ENCODE data around the gene RELN.

RELN gene

DNA sequence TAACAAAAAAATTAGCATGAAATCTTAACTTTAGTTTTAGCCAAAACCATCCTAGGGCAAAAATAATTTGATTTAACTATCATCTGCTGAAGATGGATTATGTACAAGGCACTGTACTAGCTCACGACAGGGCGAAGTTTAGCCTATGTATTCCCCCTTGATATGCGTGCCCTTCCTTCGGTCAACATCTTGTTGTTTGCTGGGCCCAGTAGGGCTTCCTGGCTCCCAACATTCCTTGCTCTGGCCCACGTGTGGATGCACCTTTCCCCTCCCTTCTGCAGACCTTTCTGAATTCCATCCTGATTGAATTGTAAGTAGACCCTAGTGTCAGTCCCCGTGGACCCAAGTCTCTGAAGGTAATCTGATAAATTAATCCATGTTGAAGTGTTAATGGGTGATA is 212.0 kb downstream of the RELN start:
- DNase-seq (ENCODE audit: extremely low spot score) = no peak
- no peak for TF ChIP-seq FOXK2 (IDR thresholded peaks at IDR 0.05)
- TF ChIP-seq HDGF (IDR thresholded peaks at IDR 0.05; ENCODE audit: borderline replicate concordance) = no peak
- TF ChIP-seq FOXM1 (IDR thresholded peaks at IDR 0.05; ENCODE audit: borderline replicate concordance) = no peak
- TF ChIP-seq TARDBP (IDR thresholded peaks at IDR 0.05) = no peak
- TF ChIP-seq SUZ12 (IDR thresholded peaks at IDR 0.05) = no peak
- TF ChIP-seq ELF4 (IDR thresholded peaks at IDR 0.05) = no peak
- no peak for TF ChIP-seq ARNT (IDR thresholded peaks at IDR 0.05)
- TF ChIP-seq FOXA1 (IDR thresholded peaks at IDR 0.05) = no peak
- ChIA-PET POLR2A (no interaction called here), CTCF (no interaction called here)

GRCh38 chr7:103773726-103774125 is 215.7 kb downstream of the RELN start:
- POLR2A ChIA-PET = no interaction called here
- TF ChIP-seq CTBP1 (IDR thresholded peaks at IDR 0.05; ENCODE audit: borderline replicate concordance) (no peak), SP1 (IDR thresholded peaks at IDR 0.05) (no peak), HDGF (IDR thresholded peaks at IDR 0.05; ENCODE audit: borderline replicate concordance) (no peak), FOXA1 (IDR thresholded peaks at IDR 0.05) (no peak), TARDBP (IDR thresholded peaks at IDR 0.05) (no peak), PKNOX1 (IDR thresholded peaks at IDR 0.05) (no peak), LEF1 (IDR thresholded peaks at IDR 0.05; ENCODE audit: borderline replicate concordance) (no peak), BHLHE40 (IDR thresholded peaks at IDR 0.05; ENCODE audit: borderline replicate concordance) (no peak), ELF4 (IDR thresholded peaks at IDR 0.05) (no peak), FOXM1 (IDR thresholded peaks at IDR 0.05; ENCODE audit: borderline replicate concordance) (no peak), SUZ12 (IDR thresholded peaks at IDR 0.05) (no peak), ZNF384 (IDR thresholded peaks at IDR 0.05) (no peak), NFRKB (IDR thresholded peaks at IDR 0.05) (no peak)
- CTCF ChIA-PET = no interaction called here

DNA sequence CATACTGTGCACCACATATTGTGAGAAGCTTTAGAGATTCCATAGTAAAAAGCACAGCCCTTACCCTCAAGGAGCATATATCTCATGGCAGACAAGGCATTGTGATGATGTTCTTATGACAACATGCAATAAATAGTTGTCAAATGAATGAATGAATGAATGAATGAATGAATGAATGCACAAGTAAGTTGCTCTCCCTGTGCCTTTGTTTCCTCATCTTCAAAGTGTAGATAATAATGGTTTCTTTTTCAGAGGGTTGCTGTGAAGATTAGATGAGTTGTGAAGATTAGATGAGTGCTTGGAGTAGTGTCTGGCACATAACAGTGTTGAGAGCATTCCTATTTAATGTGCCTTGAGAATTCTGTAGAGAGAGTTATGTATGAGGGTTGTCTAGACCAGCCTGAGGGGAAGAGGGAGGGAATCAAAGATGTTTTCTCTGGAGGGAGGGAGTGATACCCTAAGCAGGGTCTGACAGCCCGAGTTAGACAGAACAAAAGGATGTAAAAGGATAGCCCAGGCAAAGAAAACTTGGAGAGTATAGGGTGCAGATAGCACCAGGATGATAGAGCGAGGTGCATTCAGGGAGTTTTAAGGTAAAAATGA is 217.2 kb downstream of the RELN start:
- ChIA-PET POLR2A (no interaction called here), CTCF (no interaction called here)
- no peak for DNase-seq (ENCODE audit: extremely low spot score)
- TF ChIP-seq PKNOX1 (IDR thresholded peaks at IDR 0.05) = no peak
- TF ChIP-seq LEF1 (IDR thresholded peaks at IDR 0.05; ENCODE audit: borderline replicate concordance) = no peak
- no peak for TF ChIP-seq ELF4 (IDR thresholded peaks at IDR 0.05)
- no peak for TF ChIP-seq TARDBP (IDR thresholded peaks at IDR 0.05)
- TF ChIP-seq ARNT (IDR thresholded peaks at IDR 0.05) = no peak
- TF ChIP-seq FOXM1 (IDR thresholded peaks at IDR 0.05; ENCODE audit: borderline replicate concordance) = no peak
- TF ChIP-seq FOXA1 (IDR thresholded peaks at IDR 0.05) = no peak
- TF ChIP-seq FOXK2 (IDR thresholded peaks at IDR 0.05) = no peak
- TF ChIP-seq CTBP1 (IDR thresholded peaks at IDR 0.05; ENCODE audit: borderline replicate concordance) = no peak
- no peak for TF ChIP-seq L3MBTL2 (conservative IDR thresholded peaks at IDR 0.05)
- TF ChIP-seq NFRKB (IDR thresholded peaks at IDR 0.05) = no peak
- TF ChIP-seq ZNF384 (IDR thresholded peaks at IDR 0.05) = no peak
- no peak for TF ChIP-seq SP1 (IDR thresholded peaks at IDR 0.05)
- TF ChIP-seq HDGF (IDR thresholded peaks at IDR 0.05; ENCODE audit: borderline replicate concordance) = no peak
- no peak for TF ChIP-seq SUZ12 (IDR thresholded peaks at IDR 0.05)
- TF ChIP-seq BHLHE40 (IDR thresholded peaks at IDR 0.05; ENCODE audit: borderline replicate concordance) = no peak

More at GRCh38 chr7:103773726-103774125, 215.7 kb downstream of the RELN start:
- DNase-seq (ENCODE audit: extremely low spot score) = no peak

DNA sequence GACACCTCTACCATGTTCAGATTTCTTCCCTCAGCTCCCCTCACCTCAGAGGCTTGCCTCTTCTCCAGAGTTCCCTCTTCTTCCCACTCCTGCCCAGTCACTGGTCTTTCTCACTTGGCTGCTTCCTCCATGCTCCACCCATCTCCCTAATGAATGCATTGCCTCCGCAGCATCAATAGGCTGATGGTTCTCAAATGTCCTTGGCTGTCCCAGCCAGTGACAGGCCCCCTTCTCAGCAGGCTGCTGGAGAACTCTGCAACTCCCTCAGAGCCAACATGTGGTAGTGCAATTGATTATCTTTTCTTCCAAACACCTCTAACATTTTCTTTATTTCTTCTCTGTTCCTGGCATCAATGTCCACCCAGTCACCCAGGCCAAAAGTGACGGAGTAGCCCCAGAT is 218.2 kb downstream of the RELN start:
- ChIA-PET CTCF (no interaction called here), POLR2A (no interaction called here)
- DNase-seq (ENCODE audit: extremely low spot score) = no peak
- TF ChIP-seq PKNOX1 (IDR thresholded peaks at IDR 0.05) (no peak), ARNT (IDR thresholded peaks at IDR 0.05) (no peak), ELF4 (IDR thresholded peaks at IDR 0.05) (no peak), NFRKB (IDR thresholded peaks at IDR 0.05) (no peak), TARDBP (IDR thresholded peaks at IDR 0.05) (no peak), L3MBTL2 (conservative IDR thresholded peaks at IDR 0.05) (no peak), SP1 (IDR thresholded peaks at IDR 0.05) (no peak), FOXK2 (IDR thresholded peaks at IDR 0.05) (no peak), HDGF (IDR thresholded peaks at IDR 0.05; ENCODE audit: borderline replicate concordance) (no peak), LEF1 (IDR thresholded peaks at IDR 0.05; ENCODE audit: borderline replicate concordance) (no peak), CTBP1 (IDR thresholded peaks at IDR 0.05; ENCODE audit: borderline replicate concordance) (no peak), SUZ12 (IDR thresholded peaks at IDR 0.05) (no peak), ZNF384 (IDR thresholded peaks at IDR 0.05) (no peak), FOXM1 (IDR thresholded peaks at IDR 0.05; ENCODE audit: borderline replicate concordance) (no peak), BHLHE40 (IDR thresholded peaks at IDR 0.05; ENCODE audit: borderline replicate concordance) (no peak), FOXA1 (IDR thresholded peaks at IDR 0.05) (no peak)

GRCh38 chr7:103766660-103767059 is 222.8 kb downstream of the RELN start:
- DNase-seq (ENCODE audit: extremely low spot score) = no peak
- ChIA-PET POLR2A (no interaction called here), CTCF (no interaction called here)
- TF ChIP-seq ELF4 (IDR thresholded peaks at IDR 0.05) (no peak), PKNOX1 (IDR thresholded peaks at IDR 0.05) (no peak), ARNT (IDR thresholded peaks at IDR 0.05) (no peak), FOXA1 (IDR thresholded peaks at IDR 0.05) (no peak), BHLHE40 (IDR thresholded peaks at IDR 0.05; ENCODE audit: borderline replicate concordance) (no peak), CTBP1 (IDR thresholded peaks at IDR 0.05; ENCODE audit: borderline replicate concordance) (no peak)

DNA sequence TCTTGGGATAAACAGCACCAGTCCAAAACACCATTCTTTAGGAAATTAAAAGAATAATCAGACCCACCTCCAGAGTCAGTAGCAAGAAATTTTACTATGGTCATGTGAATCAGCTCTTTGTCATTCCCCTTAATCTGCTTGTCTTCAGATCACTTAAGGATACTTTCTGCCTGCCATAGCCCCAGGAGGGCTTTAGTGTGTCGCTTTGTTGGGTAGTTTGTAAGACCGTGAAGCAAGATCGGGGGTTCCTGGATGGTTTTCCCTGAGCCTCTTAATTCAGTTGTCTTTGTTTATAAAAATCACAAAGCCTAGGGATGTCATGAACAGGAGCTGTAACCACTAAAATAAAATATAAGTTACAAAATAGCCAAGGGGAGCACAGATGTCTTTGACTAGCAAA is 223.6 kb downstream of the RELN start:
- no peak for DNase-seq (ENCODE audit: extremely low spot score)
- ChIA-PET POLR2A (no interaction called here), CTCF (no interaction called here)
- TF ChIP-seq TARDBP (IDR thresholded peaks at IDR 0.05) = no peak
- no peak for TF ChIP-seq ZNF384 (IDR thresholded peaks at IDR 0.05)
- no peak for TF ChIP-seq BHLHE40 (IDR thresholded peaks at IDR 0.05; ENCODE audit: borderline replicate concordance)
- no peak for TF ChIP-seq HDGF (IDR thresholded peaks at IDR 0.05; ENCODE audit: borderline replicate concordance)
- no peak for TF ChIP-seq CTBP1 (IDR thresholded peaks at IDR 0.05; ENCODE audit: borderline replicate concordance)
- no peak for TF ChIP-seq L3MBTL2 (conservative IDR thresholded peaks at IDR 0.05)
- TF ChIP-seq PKNOX1 (IDR thresholded peaks at IDR 0.05) = no peak
- TF ChIP-seq LEF1 (IDR thresholded peaks at IDR 0.05; ENCODE audit: borderline replicate concordance) = no peak
- no peak for TF ChIP-seq ELF4 (IDR thresholded peaks at IDR 0.05)
- TF ChIP-seq FOXA1 (IDR thresholded peaks at IDR 0.05) = no peak
- no peak for TF ChIP-seq FOXK2 (IDR thresholded peaks at IDR 0.05)
- TF ChIP-seq SUZ12 (IDR thresholded peaks at IDR 0.05) = no peak
- no peak for TF ChIP-seq FOXM1 (IDR thresholded peaks at IDR 0.05; ENCODE audit: borderline replicate concordance)

All from HEK293T (cell line).